GM19455 (cell line): ENCODE results near the gene GJB4.
"Not testable (repeated sequence)": the region's sequence is repeated elsewhere in the genome, so short reads cannot be mapped to it uniquely, and the experiment has no call there.

Experiments
- ATAC-seq: cut with Tn5 transposase; IDR thresholded peaks from one replicate; pipeline ENCODE4 v1.9.1; 2021; ENCODE audit not compliant: unreplicated experiment

Gene GJB4

GRCh38 chr1:34794790-34795180, 35.2 kb downstream of the GJB4 start:
- no peak for ATAC-seq

DNA sequence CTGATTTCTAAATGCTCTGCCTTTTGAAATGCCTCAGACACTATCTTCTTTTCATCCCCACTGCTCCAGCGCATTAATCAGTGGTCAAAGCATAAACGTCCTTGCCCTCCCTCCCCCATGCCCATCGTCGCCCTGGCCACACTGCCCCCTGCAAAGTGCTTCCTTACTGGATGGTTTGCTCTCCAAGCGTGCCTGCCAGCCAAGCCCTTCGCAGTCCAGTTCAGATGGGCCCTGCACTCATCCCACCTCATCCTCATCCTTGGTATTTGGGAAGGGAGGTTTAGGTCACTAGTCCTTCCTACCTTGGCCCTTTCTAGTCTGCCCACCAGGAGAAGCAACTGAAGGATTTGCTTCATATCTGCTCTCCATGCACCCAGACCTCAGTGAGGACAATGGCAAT, 36.4 kb downstream of the GJB4 start:
- no peak for ATAC-seq

DNA sequence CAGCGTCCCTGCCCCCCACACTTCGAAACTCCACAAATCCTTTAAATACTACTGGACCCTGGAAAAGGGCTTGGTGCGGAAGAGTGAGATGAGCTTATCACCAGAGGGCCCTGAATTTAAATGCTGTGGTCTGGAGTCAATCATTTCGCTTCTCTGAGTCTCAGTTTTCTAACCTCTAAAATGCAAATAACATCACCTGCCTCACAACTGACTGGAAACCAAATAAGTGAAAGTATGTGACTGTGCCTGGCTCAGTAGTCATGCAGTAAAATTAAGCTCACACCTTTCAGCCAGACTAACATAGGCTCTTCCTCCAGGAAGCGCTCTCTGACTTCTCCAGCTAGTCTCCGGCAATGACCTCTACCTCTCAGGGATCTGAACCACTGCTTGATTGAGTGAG, 37.5 kb downstream of the GJB4 start:
- no peak for ATAC-seq

GRCh38 chr1:34800214-34800613, 40.7 kb downstream of the GJB4 start:
- no peak for ATAC-seq

DNA sequence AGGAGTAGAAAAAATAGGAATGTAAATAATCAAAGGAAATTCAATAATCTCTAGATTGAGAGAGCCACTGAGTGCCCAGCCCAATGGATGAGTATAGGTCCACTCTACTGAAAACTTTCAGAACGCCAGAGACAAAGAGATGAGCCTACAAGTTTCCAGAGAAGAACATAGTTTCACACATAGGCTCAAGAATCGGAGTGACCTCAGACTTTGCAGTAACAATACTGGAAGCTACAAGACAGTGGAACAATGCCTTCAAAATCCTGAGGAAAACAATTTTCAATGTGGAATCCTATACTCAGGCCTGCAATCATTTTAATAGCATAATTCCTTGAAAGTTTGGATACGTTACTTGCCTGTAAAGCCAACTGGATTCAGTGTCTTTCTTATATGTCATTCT, 44.2 kb downstream of the GJB4 start:
- no peak for ATAC-seq

DNA sequence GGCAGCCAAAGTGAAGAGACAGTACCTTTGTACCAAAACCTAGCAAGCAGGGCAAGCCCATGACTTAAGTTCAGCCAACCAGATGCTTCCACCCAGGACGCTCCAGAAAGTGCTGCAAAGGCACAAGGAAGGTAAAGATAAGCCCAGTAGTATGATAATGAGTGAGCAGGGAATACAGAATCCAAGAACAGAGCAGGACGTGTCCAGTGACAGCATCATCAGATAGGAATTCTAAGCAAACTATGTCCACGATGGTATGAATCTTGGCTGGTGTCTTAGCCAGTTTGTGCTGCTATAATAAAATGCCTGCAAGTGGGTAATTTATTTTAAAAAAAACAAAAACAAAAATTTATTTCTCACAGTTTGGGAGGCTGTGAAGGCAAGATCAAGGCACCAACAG, 46.9 kb downstream of the GJB4 start:
- no peak for ATAC-seq

DNA sequence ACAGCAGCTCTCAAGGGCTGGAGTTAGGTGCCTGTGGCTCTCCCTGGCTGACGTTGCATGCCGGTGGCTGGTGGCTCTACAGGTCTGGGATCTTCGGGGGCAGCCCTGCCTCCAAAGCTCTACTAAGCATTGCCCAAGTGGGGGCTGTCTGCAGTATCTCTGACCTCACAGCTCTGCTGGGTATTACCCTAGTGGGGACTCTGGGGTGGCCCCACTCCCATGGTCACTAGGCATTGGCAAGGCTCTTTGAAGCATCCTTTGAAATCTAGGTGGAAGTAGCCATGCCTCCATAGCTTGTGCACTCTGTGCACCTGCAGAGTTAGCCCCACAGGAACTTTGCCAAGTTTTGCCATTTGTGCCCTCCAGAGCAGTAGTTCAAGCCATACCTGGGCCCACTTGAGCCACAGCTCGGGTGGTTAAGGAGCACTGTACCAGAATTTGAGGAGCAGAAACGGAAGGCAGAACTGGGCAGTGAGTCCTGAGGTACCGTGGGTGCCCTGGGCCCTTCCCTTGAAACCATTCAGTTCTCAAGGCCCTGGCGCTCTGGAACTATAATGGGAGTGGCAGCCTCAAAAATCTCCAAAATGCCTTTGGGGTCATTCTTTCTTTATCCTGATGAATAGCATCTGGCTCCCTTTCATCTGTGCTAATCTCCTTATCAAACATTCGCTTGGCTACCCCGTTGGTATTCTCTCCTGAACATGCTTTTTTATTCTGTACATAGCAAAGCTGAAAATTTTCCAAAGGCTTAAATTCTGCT, 48.7 kb downstream of the GJB4 start:
- ATAC-seq = no peak

DNA sequence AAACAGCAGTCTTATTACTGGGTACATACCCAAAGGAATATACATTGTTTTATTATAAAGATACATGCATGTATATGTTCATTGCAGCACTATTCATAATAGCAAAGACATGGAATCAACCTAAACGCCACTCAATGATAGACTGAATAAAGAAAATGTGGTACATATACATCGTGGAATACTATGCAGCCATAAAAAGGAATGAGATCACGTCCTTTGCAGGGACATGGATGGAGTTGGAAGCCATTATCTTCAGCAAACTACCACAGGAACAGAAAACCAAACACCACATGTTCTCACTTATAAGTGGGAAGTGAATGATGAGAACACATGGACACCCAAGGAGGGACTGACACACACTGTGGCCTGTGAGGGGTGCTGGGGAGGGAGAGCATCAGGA, 51.2 kb downstream of the GJB4 start:
- not testable (repeated sequence) for ATAC-seq
